ENCODE results near the gene OSBPL5.

OSBPL5 gene

DNA sequence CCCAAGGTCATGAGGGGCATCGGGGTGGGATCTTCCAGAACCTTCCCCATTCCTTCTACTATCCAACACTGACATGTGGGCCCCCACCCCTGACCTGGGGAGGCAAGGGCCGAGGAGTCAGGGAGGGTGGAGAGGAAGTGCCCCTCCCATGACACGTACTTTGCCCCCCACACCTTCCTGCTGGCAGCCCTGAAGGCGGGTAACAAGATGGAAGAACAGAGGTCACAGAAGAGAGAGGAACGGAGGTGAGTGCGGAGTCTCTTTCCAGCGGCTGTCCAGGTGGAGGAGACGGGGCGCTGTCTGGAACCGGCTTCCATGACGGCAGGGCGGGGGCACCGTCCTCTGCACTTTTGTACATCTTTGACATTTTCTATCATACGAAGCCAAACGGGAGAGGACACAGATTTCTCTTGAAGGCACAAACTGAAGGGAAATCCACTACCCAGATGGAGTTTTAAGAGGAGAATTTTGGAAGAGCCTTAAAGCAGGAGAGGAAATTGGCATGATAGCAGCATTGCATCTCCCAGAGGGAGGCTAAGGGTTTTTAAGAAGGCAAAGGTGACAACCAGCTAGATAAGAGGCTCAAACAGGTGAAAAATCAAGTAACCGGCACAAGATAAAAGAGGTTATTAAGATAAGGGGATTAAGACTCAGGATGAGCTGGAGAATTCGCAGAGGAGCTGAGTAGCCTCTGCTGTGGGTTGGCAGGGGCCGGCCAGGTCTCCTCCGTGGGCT is 16.7 kb downstream of the OSBPL5 start:
- no peak for DNase-seq

- no peak for DNase-seq
Measured at GRCh38 chr11:3147626-3148025, 17.5 kb downstream of the OSBPL5 start.

DNA sequence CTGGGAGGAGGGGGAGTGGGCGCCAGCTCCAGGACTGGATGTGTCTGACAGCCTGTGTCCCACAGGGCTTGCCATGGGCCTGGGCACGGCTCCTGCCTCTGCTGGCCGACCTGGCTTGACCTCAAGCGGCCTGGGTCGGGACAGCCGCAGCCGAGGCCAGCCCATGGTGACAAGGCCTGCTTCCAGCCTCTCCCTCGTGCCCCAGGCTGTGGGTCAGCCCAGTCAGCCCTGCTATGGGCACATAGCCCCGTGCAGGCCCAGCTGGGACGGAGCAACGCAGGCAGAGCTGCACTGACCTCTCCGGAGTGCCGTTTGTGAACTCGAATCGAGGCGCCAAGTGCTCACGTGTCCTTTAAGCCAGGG is 17.9 kb downstream of the OSBPL5 start:
- DNase-seq: no peak

DNA sequence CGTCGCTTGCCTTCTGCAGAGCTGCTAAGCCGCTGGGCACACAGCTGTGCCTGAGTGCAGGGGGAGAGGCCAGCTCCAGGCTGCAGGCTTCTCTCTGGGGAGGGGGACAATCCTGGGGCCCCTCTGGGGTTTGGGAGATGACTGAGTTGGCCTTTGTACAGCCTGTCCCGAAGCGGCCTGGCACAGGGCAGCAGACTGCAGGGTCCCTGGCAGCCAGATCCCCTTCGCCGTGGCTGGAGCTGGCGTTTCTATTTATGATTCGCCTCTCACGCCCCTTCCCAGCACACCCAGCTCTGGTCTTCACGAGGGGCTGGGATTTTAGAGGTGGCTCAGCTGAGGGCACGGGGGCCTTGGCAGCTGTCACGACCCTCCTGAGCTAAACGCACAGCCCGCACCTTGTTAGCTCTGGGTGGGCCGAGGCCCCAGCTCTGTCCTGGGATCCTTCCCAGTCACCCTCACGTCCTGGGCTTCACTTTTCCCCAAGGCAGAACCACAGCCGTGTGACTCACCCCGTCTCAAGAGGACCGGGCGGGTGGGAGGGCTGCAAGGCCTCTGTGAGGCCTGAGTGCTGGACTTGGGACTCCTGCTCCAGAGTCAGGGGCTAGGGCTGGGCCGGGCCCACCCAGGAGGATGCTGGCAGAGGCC is 18.4 kb downstream of the OSBPL5 start:
- DNase-seq: no peak

- no peak for DNase-seq
Measured at GRCh38 chr11:3145206-3145520, 19.9 kb downstream of the OSBPL5 start.

DNA sequence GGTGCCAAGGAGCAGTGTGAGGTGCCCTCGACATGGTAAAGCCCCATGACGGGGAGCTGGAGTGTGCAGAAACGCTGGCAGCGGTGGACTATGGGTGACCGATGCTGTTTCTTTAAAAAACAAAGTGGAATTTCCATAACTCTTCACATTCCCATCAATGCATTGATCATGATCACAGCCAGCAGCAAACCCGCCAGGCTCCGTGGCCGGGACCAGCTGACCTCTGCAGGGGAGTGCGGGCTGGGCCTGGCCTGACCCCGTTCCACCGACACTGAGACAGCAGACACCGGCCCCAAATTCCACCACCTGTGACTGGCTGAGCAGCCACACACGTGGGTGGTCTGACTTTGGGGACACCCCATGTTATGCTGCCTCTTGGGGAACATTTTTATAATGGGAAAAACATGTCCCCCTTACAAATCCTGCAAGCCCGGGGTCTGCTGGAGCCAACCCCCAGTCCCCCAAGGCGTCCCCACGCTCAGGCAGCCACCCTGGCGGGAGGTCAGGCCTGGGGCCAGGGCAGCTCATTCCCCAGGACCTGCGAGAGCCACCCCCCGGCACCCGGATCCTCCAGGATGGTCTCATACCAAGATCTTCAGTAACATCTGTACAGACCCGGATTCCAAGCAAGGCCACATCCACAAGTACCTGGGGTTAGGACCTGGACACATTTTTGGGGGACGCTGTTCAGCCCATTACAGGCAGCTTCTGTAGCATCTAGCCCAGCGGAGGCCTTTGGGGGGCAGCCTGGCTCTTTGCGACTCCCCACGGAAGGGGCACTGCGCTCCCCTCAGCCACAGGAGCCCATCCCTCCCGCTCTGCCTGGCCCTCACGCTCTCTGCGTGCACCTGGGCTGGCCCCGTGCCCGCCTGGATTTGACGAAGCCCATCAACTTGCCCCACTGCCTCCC is 20.6 kb downstream of the OSBPL5 start:
- no peak for DNase-seq

GRCh38 chr11:3143136-3143880 is 21.8 kb downstream of the OSBPL5 start:
- DNase-seq: no peak

DNA sequence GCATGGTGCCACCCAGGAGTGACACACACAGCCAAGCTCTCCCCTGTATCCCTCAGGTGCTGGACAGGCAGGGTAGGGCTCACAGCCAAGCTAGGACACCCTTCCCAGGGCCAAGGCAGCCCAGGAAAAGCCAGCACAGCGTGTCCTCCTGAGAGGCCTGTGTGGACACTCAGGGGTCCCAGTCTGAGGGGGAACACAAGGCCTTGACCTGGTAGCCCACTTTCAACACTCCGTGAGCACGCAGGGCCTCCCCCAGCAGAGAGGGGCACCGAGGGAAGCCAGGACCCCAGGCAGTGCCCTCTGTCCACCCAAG is 24.9 kb downstream of the OSBPL5 start:
- DNase-seq: no peak

GRCh38 chr11:3139481-3140290 is 25.4 kb downstream of the OSBPL5 start:
- DNase-seq: no peak

DNA sequence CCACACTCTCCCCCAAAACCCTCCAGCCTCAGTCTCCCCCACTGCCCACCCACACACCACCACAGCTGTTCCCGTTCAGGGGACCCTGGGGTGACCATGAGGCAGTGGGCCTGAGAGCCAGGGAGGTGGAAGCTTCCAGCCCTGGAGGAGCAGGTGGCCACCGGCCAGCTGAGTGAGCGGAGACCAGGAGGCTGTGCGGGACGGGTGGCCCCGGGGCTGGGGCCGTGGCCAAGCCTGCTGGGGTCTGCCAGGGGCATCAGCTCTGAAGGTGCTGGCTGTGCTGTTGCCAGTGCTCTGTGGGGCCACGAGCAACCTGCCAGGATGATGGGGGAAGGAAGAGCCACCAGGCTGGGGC is 26.0 kb downstream of the OSBPL5 start:
- DNase-seq: no peak

- no peak for DNase-seq
Measured at GRCh38 chr11:3138178-3139085, 26.7 kb downstream of the OSBPL5 start.

GRCh38 chr11:3137486-3138177 is 27.5 kb downstream of the OSBPL5 start:
- DNase-seq: no peak

DNA sequence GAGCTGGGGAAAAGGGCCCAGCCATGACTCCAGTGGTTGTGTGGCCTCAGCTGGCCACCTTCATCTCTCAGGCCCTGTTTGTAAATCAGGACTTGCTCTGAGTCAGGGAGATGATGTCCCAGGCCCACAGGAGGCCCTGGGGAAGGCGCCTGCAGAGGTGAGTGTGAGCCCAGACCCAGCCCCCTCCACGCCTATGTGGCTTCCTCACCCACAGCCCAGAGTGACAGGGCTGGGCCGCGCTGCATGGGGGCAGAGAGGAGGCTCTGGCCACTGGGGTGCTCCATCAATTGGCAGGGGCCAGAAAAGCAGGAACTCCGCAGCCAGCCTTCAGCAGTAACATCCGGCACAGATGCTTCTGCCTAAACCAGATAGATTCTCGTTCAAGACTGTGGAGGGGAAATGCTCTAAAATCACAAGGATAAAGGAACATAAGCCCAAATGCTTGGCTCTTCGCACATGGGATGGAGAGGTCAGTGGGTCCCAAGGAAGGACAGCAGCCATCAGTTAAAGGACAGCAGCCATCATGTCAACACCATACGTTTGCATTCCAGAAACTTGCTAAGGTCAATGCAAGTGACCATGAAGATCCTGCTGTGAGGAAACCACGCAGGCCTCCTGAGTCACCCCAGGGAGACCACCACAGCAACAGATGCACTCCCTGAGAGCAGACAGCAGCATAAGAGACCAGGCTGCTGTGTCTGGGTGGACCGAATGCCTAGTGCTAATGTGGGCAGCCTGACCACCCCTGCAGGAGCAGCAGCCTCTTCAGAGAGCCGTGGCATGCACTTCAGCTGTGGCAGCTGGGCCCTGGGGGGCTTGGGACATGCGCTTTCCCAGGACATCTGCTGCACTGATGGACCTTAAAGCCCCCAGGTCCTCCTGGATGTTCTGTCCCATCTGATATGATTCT is 28.3 kb downstream of the OSBPL5 start:
- no peak for DNase-seq

- no peak for DNase-seq
Measured at GRCh38 chr11:3135481-3136440, 29.3 kb downstream of the OSBPL5 start.

- no peak for DNase-seq
Measured at GRCh38 chr11:3134651-3135480, 30.2 kb downstream of the OSBPL5 start.

- no peak for DNase-seq
Measured at GRCh38 chr11:3134218-3134621, 30.9 kb downstream of the OSBPL5 start.
